ENCODE results near the gene BPIFB3.

DNA sequence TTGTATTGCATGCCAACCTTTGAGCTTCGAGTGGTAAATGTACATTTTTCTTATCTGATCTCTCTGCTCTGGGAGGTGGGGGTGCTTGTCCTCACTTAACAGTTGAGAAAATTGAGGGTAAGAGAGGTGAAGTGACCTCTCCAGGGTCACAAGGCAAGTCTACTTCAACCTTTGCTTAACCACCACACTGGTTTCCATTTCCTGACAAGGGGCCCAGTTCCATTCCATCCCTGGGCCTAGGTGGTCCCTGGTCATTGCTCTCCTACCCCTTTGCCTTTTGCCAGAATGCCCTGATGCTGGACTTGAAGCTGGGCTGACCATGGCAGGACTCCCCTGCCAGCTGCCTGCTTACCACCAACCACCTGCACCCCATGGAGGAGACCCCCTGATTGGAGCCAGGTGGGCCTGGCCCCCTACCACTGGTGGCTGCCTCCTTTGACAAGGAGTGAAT, 9.9 kb upstream of the BPIFB3 start:
- no peak for TF ChIP-seq SUZ12 (IDR thresholded peaks at IDR 0.05; ENCODE audit: extremely low read depth, insufficient read depth, insufficient read length)
- TF ChIP-seq YY1 (IDR thresholded peaks at IDR 0.05; ENCODE audit: insufficient read depth, insufficient read length): no peak
- no peak for TF ChIP-seq ZNF274 (IDR thresholded peaks at IDR 0.05; ENCODE audit: low read depth, low read length)

Measured in NT2/D1 (cell line).